GM12878 (cell line): ENCODE results near the gene OPCML. TPM values are rescaled to one million over a fixed set of nuclear protein-coding genes. Genes with fewer than 3 reads are reported as not detected.

Experiments
- ATAC-seq: fragments of 200-7000 bp; cut with Tn5 transposase; 3 replicates; pipeline ENCODE4 v1.9.1; 2020; ENCODE audit warnings: mild to moderate bottlenecking, moderate library complexity
- BruUV-seq: library from RNA; stranded (reverse); fragments of 400-500 nt; replicated peaks from 2 replicates; lab custom pipeline; 2021; lab: Mats Ljungman, UMichigan
- CTCF ChIA-PET: fragments of 300-600 bp; sonication (Branson Sonifier 250); formaldehyde crosslinking; extraction: SDS; loops from one replicate; lab custom pipeline; 2021; ENCODE audit warnings: inconsistent platforms; lab: Yijun Ruan, JAX
- POLR2A ChIA-PET: fragments of 350-600 bp; formaldehyde crosslinking; extraction: SDS; loops from one replicate; lab custom pipeline; 2021; ENCODE audit warnings: inconsistent platforms; lab: Charles Lee
- RAD21 ChIA-PET: fragments of 300-600 bp; sonication (Branson Sonifier 250); formaldehyde crosslinking; loops from one replicate; lab custom pipeline; 2023; ENCODE audit warnings: antibody characterized with exemption; ENCODE audit not compliant: unreplicated experiment; lab: Charles Lee
- SMC1A ChIA-PET: fragments of 300-600 bp; sonication (Branson Sonifier 250); formaldehyde crosslinking; loops from one replicate; lab custom pipeline; 2023; ENCODE audit not compliant: unreplicated experiment, uncharacterized antibody; lab: Charles Lee
- DNase-seq: peaks from one replicate; pipeline ENCODE4 v3.0.0-alpha.2; 2011; ENCODE audit warnings: low read depth, low spot score
- FAIRE-seq: peaks from 3 replicates; lab custom pipeline; 2011; peaks lifted over from hg19 to GRCh38; lab: Jason Lieb, UNC
- H2AFZ ChIP-seq: 2 replicates; pipeline ENCODE4 v1.6.0; 2011; ENCODE audit warnings: low read depth, low read length, control low read depth; ENCODE audit not compliant: control insufficient read depth
- H3K27ac ChIP-seq: 2 replicates; pipeline ENCODE4 v1.5.1; 2011; ENCODE audit warnings: control low read depth; ENCODE audit not compliant: control insufficient read depth, insufficient read depth
- H3K27me3 ChIP-seq, 2 experiments: replicated peaks in 1 of 2; 2 replicates each; pipeline versions ENCODE4 v1.6.0 to v1.6.1; 2011; ENCODE audit warnings: low read length in 1 of 2; ENCODE audit not compliant: control insufficient read depth in 2 of 2, insufficient read depth in 2 of 2
- H3K36me3 ChIP-seq, 2 experiments: 2 replicates each; pipeline ENCODE4 v1.5.1; 2011; ENCODE audit warnings: low read length in 1 of 2; ENCODE audit not compliant: control insufficient read depth in 2 of 2, insufficient read depth in 2 of 2
- H3K4me1 ChIP-seq: 2 replicates; pipeline ENCODE4 v1.6.1; 2011; ENCODE audit warnings: mild to moderate bottlenecking, low read length, moderate library complexity, mixed read lengths; ENCODE audit not compliant: control insufficient read depth, insufficient read depth
- H3K4me2 ChIP-seq: 2 replicates; pipeline ENCODE4 v1.6.0; 2011; ENCODE audit warnings: control low read depth; ENCODE audit not compliant: control insufficient read depth, insufficient read depth
- H3K4me3 ChIP-seq: fragments of 200-600 bp; sonication (generic); 2 replicates; pipeline ENCODE4 v1.5.1; 2016
- H3K79me2 ChIP-seq: 2 replicates; pipeline ENCODE4 v1.6.0; 2011; ENCODE audit warnings: low read length; ENCODE audit not compliant: control insufficient read depth, insufficient read depth
- H3K9ac ChIP-seq: 2 replicates; pipeline ENCODE4 v1.8.0; 2011; ENCODE audit warnings: low read length, control low read depth, mixed read lengths; ENCODE audit not compliant: control insufficient read depth, insufficient read depth
- H3K9me3 ChIP-seq: replicated peaks from 3 replicates; pipeline ENCODE4 v1.5.1; 2011; ENCODE audit warnings: mild to moderate bottlenecking, low read length; ENCODE audit not compliant: control insufficient read depth, insufficient read depth
- H4K20me1 ChIP-seq: 2 replicates; pipeline ENCODE4 v1.6.0; 2011; ENCODE audit not compliant: control insufficient read depth, insufficient read depth
- ATF7 ChIP-seq: fragments of 450-650 bp; IDR thresholded peaks from 2 replicates; pipeline ENCODE4 v1.6.1; 2016; ENCODE audit warnings: low read depth, mild to moderate bottlenecking
- BACH1 ChIP-seq: fragments of 450-650 bp; IDR thresholded peaks from 2 replicates; pipeline ENCODE4 v1.6.1; 2017; ENCODE audit warnings: mild to moderate bottlenecking, borderline replicate concordance
- CBFB ChIP-seq: IDR thresholded peaks from 2 replicates; pipeline ENCODE4 v1.6.1; 2016; ENCODE audit warnings: antibody characterized with exemption, low read depth
- EGR1 ChIP-seq, 2 experiments: IDR thresholded peaks; 1 replicate in 1 of 2; 2 replicates in 1 of 2; pipeline ENCODE4 v1.6.1; 2011 to 2012; ENCODE audit warnings: low read depth in 2 of 2, low read length in 2 of 2, borderline replicate concordance in 1 of 2, mild to moderate bottlenecking in 1 of 2, moderate library complexity in 1 of 2
- IKZF2 ChIP-seq, 2 experiments: fragments of 450-650 bp; IDR thresholded peaks; 2 replicates each; pipeline ENCODE4 v1.6.1; 2017; ENCODE audit warnings: mild to moderate bottlenecking in 2 of 2, moderate library complexity in 2 of 2
- IRF3 ChIP-seq: fragments of 450-650 bp; IDR thresholded peaks from 2 replicates; pipeline ENCODE4 v1.6.1; 2014; ENCODE audit warnings: mild to moderate bottlenecking
- KLF5 ChIP-seq: fragments of 450-650 bp; IDR thresholded peaks from 2 replicates; pipeline ENCODE4 v1.6.1; 2014; ENCODE audit warnings: mild to moderate bottlenecking; ENCODE audit not compliant: partially characterized antibody
- MEF2B ChIP-seq: fragments of 450-650 bp; IDR thresholded peaks from 2 replicates; pipeline ENCODE4 v1.6.1; 2018; ENCODE audit warnings: mild to moderate bottlenecking, moderate library complexity; ENCODE audit not compliant: partially characterized antibody, poor library complexity, severe bottlenecking
- MTA2 ChIP-seq: fragments of 450-650 bp; IDR thresholded peaks from 2 replicates; pipeline ENCODE4 v1.6.1; 2016; ENCODE audit warnings: low read depth, mild to moderate bottlenecking, moderate library complexity
- NFXL1 ChIP-seq: fragments of 450-650 bp; IDR thresholded peaks from 2 replicates; pipeline ENCODE4 v1.6.1; 2017; ENCODE audit warnings: antibody characterized with exemption, mild to moderate bottlenecking, borderline replicate concordance
- NR2C1 ChIP-seq: fragments of 450-650 bp; IDR thresholded peaks from 2 replicates; pipeline ENCODE4 v1.6.1; 2017; ENCODE audit warnings: antibody characterized with exemption, mild to moderate bottlenecking, moderate library complexity
- RUNX3 ChIP-seq: IDR thresholded peaks from 2 replicates; pipeline ENCODE4 v1.6.1; 2012; ENCODE audit warnings: low read length, inconsistent platforms
- SMARCA5 ChIP-seq: fragments of 450-650 bp; IDR thresholded peaks from 2 replicates; pipeline ENCODE4 v1.6.1; 2017; ENCODE audit warnings: mild to moderate bottlenecking
- SMC3 ChIP-seq: IDR thresholded peaks from 2 replicates; pipeline ENCODE4 v1.6.1; 2011; ENCODE audit warnings: low read length, improper control_type of control experiment, borderline replicate concordance
- SPI1 ChIP-seq: IDR thresholded peaks from 2 replicates; pipeline ENCODE4 v1.6.1; 2011; ENCODE audit warnings: low read depth, mild to moderate bottlenecking, low read length, moderate library complexity, borderline replicate concordance; ENCODE audit not compliant: insufficient read depth
- TBL1XR1 ChIP-seq: IDR thresholded peaks from 2 replicates; pipeline ENCODE4 v1.6.1; 2012; ENCODE audit warnings: low read depth, low read length, improper control_type of control experiment
- ZBTB33 ChIP-seq: fragments of 450-650 bp; IDR thresholded peaks from 2 replicates; pipeline ENCODE4 v1.6.1; 2017; ENCODE audit warnings: mild to moderate bottlenecking
- ZNF217 ChIP-seq: fragments of 450-650 bp; IDR thresholded peaks from 2 replicates; pipeline ENCODE4 v1.6.1; 2017; ENCODE audit warnings: antibody characterized with exemption, mild to moderate bottlenecking
- ZNF274 ChIP-seq: IDR thresholded peaks from one replicate; pipeline ENCODE4 v1.8.0; 2011; ENCODE audit not compliant: insufficient read length, insufficient read depth
- whole genome bisulfite sequencing: methylation state at CpG from one replicate; pipeline ENCODE4 v1.1.6; 2016; ENCODE audit warnings: low lambda C conversion rate; ENCODE audit not compliant: insufficient replicate concordance, insufficient coverage; ENCODE audit errors: missing lambda C conversion rate; 5-methylcytosine and 5-hydroxymethylcytosine counted together
- in situ Hi-C: fragments of 300-500 bp; cut with MboI; formaldehyde crosslinking; loops from 9 replicates; pipeline ENCODE4 v1.14.3; 2018; ENCODE audit warnings: mixed read lengths
- intact Hi-C: fragments of 100-400 bp; cut with micrococcal nuclease; formaldehyde crosslinking; loops from one replicate; pipeline ENCODE4 v1.14.2; 2022; ENCODE audit not compliant: unreplicated experiment
- polyA plus RNA-seq, 11 experiments: library from polyadenylated mRNA; depleted of rRNA in 4 of 11; unstranded in 6 of 11; stranded (reverse) in 5 of 11; fragments of >200 nt; fragmentation: Nextera tagmentation in 4 of 11; fragmentation: Illumina TruSeq in 1 of 11; extraction: Ambion mirVana in 4 of 11; extraction: Trizol in 1 of 11; gene quantifications; 1 replicate in 1 of 11; 2 replicates in 10 of 11; pipeline versions ENCODE4 v1.2.1 to v1.2.3, GENCODE V29; 2011 to 2016; ENCODE audit warnings: inconsistent platforms in 2 of 11, missing spikeins in 2 of 11, low read depth in 1 of 11
- total RNA-seq, 4 experiments: library from RNA; depleted of rRNA in 3 of 4; stranded (reverse); fragments of >200 nt in 3 of 4; fragmentation: Illumina TruSeq in 1 of 4; extraction: Trizol in 1 of 4; gene quantifications; 2 replicates each; pipeline versions ENCODE4 v1.2.1 to v1.2.3, GENCODE V29; 2013 to 2021

OPCML gene
- total and polyA plus RNA-seq, 10 of the 15 experiments (the other 5 are each of a cell fraction or from before 2014, with no cell fraction given) = 0.84 TPM; not detected in 9

- H3K36me3 ChIP-seq = no peaks in the 10 kb centered on the region
- no TSS peak for BruUV-seq
- in situ Hi-C loops (no loop called here), intact Hi-C loops (no loop called here)
- no peaks in the 10 kb centered on the region for H3K9me3 ChIP-seq
- H3K27me3 ChIP-seq = no peaks in the 10 kb centered on the region; a peak in 1 of 4 replicates
- H3K79me2 ChIP-seq = no peaks in the 10 kb centered on the region
- SMC1A ChIA-PET = interaction anchor here (0.6 kb wide), 1 partner anchor 982 kb away, joined by 3 read pairs; no protein-coding TSS in a partner anchor
- CTCF ChIA-PET = no interaction called here
- H3K9ac ChIP-seq = no peak overlapping the region
- RAD21 ChIA-PET = no interaction called here
- FAIRE-seq (no peak), DNase-seq (no peak), ATAC-seq (no peak)
- POLR2A ChIA-PET = no interaction called here
- no peak overlapping the region for H2AFZ ChIP-seq
- H3K4me3 ChIP-seq = no peak overlapping the region
- H3K4me2 ChIP-seq = no peak overlapping the region
- no peak overlapping the region for H3K27ac ChIP-seq
- no peaks in the 10 kb centered on the region for H4K20me1 ChIP-seq
- TF ChIP-seq NR2C1 (no peak), TBL1XR1 (no peak), EGR1 (IDR thresholded peaks at IDR 0.05; ENCODE audit: borderline replicate concordance in 1 of 2, low read depth in 2 of 2, low read length in 2 of 2) (no peak), MTA2 (no peak), BACH1 (no peak), ZNF217 (no peak), ZBTB33 (no peak), SMARCA5 (no peak), IRF3 (no peak), ZNF274 (no peak), ATF7 (no peak), NFXL1 (no peak), SPI1 (no peak), KLF5 (no peak), IKZF2 (IDR thresholded peaks at IDR 0.05) (no peak), RUNX3 (no peak), MEF2B (no peak), SMC3 (no peak), CBFB (no peak)
- 18% methylated on average over 4 of the region's 4 CpGs for WGBS
- H3K4me1 ChIP-seq = no peaks in the 10 kb centered on the region
These were observed 728.0 kb downstream of the OPCML start for GRCh38 chr11:132804258-132804657.
